ENCODE data around the gene SLC22A14.
"Not testable (repeated sequence)": the region's sequence is repeated elsewhere in the genome, so short reads cannot be mapped to it uniquely, and the experiment has no call there.

SLC22A14 gene

GRCh38 chr3:38314764-38315487 lies 32.8 kb downstream of the SLC22A14 start:
- no peak for DNase-seq

DNA sequence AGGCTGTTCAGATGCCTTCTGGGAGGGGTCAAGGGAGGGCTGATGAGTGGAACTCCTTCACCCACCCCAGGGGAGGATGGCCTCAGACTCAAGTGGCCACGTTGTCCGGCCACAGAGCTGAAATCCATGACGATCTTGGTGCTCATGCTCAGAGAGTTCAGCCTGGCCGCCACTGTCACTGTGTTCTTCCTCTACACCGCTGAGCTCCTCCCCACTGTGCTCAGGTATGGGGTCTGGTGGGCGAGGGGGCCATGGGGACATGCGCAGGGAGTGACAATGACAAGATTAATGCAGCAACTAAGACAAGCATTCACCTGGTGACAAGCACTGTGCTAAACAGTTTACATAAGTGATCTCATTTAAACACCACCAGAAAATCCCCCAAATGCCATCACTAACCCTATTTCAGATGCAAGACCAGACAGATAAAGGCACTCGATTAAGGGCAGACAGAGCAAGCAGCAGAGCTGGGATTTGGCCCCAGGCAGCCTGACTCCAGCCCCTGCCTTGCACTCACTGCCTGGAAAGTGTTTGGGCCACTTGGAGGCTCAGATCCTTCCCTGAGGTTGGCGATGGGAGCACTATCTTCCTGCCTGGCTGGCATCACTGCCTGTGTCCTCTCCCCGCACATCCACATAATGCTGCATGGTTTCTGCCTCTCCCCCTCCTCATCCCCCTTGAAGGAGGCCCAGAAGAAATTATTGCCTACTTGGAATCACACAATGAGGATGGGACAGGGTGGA lies 33.6 kb downstream of the SLC22A14 start:
- no peak for DNase-seq

DNA sequence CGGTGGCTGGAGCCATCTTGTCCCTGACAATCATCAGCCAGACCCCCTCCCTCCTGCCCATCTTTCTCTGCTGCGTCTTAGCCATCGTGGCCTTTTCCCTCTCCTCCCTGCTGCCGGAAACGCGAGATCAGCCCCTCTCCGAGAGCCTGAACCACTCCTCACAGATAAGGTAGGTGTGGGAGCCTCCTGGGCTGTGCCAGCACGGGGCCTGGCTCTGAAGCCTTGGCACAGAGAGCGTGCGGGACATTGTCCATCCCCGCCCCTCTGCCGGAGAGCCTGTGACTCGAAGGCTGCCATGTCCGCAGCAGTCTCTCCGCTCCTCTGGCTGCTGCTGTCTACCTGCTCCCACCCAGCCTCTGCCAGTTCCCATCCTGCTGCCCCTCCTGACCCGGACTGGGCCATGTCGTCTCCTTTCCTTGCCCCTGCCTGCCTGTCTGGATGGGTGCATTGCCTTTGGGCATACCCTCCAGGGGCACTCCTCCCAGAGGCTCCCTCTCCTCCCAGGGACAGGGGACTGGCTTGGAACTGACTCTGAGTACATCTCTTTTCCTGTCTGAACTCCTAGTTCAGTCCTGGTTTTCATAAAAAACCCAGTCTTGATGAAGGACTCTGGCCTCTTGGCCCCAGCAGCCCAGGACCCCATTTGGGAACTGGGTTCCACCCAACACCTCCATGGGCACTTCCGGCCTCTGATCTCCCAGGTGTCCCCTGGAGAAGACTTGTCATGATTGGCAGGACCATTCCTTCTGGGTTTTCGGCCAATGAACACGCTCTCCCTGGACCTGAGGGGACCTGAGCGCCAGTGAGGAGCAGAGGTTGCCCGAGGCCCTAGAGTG lies 34.5 kb downstream of the SLC22A14 start:
- no peak for DNase-seq

DNA sequence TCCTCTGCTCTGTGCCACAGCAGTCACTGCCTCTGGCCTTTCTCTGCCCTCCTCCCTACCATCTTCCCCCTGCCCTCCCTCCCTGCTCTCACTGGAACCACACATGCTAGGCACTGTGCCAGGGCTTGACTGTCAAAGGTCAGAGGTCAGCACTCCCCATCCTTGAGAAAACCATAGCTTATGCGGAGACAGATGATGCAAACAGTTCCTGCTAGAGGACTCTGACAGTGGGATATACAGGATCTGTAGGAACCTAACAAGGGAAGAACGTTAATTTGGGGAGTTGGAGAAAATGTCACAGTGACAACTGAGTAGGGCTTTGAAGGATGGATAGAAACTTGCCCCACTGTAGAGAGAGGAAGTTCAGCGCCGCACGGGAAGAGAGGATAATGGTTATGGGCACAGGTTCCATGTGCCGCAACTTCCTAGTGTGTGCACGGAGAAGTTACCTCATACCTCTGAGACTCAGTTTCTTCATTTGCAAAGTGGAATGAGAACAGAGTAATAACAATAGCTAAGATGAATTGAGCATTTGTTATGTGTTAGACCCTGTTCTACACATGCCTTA lies 35.2 kb downstream of the SLC22A14 start:
- DNase-seq, result no peak

- no peak for DNase-seq
Measured at GRCh38 chr3:38318766-38319671, 36.9 kb downstream of the SLC22A14 start.

GRCh38 chr3:38320638-38321037 lies 38.5 kb downstream of the SLC22A14 start:
- not testable (repeated sequence) for DNase-seq

DNA sequence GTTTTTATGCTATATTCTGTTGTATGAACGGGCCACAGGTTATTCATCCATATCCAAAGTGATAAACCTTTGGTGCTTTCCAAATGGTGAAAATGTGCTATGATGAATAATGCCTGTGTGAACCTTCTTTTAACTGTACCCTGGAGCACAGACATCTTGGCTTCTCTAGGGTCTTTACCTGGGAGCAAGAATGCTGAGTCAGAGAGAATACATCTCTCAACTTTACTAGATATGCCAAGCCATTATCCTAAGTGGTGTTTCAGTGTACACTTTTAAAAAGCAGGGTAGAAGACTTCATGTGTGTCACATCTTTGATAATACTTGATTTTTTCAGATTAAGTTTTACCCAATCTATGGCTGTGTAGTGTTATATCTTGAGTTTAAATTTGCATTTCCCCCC lies 41.0 kb downstream of the SLC22A14 start:
- no peak for DNase-seq

DNA sequence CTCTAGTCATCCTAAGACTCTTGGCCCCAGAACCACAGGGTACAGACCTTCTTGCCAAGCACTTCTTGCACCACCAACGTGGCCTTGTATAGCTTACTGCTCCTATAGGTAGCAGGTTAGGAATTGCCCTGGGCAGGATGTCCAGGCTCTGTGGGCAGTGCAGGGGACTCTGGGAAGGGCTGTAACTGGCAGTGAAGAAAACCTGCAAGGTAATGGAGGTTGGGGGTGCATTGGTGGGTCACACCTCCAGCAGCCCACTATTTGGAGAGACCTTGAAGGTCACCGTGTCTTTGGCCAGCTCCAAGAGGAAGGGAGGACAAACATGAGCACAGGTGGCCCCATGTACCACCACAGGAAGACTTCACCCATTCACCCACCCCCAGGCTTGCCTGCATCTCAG lies 43.2 kb downstream of the SLC22A14 start:
- no peak for DNase-seq

DNA sequence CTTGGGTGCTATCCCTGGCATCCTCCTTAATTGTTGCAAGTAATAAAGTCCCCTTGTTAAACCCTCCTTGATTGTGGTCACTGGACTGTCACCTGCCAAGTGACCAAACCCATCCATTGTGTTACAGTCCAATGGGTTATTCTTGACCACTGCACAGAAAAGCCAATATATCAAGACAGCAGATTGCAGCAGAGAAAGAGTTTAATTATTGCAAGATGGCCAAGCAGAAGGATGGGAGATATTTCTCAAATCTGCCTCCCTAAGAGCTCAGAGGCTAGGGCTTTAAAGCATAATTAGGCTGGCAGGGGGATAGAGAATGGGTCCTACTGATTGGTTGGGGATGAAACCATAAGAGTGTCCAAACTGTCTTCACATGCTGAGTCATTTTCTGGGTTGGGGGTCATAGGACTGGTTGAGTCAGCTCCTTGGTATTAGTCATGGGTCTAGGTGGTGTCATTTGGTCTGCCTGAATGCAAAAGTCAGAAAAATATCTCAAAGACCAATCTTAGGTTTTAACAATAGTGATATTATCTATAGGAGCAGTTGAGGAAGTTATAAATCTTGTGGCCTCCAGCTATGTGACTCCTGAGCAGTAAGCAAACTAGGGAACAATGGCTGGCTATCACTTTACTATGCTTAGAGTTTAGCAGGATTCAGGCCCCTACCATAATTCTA lies 45.4 kb downstream of the SLC22A14 start:
- DNase-seq, result no peak

- no peak for DNase-seq
Measured at GRCh38 chr3:38331257-38332022, 49.3 kb downstream of the SLC22A14 start.

DNA sequence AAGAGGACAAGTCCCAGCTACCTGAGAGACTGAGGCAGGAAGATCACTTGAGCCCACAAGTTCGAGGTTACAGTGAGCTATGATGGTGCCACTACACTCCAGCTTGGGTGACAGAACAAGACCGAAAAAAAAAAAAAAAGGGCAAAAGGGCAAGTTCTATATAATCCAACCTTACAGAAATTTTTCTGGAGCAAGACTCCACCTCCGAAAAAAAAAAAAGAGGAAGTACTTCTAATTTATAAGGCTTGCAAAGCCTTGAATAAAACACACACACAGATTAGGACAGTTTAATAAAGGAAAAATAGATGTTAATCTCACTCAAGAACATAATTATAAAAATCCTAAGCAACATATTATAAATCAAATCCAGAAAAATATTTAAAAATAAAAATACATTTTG lies 50.1 kb downstream of the SLC22A14 start:
- no peak for DNase-seq

DNA sequence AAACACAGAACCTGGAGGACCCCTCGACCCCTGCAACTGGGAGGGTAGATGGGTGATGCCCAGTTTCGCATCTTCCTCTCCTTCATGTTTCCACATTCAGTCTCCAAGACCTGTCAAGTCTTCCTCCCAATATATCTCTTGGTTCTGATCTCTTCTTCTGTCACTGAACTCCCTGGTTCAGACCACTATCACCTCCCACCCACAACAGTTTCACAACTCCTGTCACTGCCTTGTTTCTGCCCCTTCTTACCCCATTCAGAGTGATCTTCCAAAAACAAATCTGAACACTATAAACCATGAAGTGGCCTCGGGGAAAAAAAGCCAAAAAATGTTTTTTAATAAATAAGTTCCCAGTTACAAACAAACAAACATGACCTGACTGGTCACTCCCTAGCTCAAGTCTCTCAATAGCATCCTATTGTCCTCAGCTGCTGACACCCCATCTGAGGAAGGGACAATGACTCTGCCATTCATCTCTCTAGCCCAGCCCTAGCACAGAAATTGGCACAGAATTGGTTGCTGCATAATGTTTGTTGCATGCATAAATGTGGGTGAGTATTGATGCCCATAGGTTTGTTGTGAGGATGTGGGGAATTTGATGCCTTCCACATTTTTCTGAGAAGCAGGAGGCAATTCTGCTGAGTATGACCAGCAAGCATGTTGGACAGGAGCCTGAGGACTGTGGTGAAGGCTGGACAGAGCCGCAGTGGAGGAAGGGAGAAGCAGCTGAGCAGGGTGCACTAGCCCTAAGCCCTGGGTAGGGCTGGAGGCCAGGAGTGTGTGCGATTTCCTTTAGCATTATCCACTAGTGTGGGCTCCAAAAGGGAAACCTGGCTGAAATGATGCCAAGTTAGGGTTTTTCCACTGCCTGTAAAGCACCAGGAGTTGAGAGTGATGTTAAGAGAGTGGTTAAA lies 52.3 kb downstream of the SLC22A14 start:
- no peak for DNase-seq

DNA sequence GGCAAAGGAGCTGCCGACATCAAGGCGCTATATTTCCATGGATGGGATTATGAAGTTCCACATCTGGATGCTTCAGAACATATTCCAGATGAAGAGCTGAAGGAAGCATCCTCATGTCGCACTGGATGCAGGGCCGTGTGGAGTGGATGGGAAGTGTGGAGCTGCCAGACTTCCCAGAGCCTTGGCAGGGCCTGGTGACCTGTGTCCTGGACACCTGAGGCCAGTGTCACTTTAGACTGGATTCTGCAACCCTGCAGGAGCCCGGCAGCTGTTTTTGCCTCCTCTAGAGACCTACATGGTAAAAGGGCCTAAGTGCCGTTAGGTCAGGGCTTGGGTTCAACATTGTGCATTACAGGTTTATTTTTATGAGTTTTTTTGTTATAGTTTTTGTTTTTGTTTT lies 53.2 kb downstream of the SLC22A14 start:
- no peak for DNase-seq

- DNase-seq, result no peak
Measured at GRCh38 chr3:38337703-38338102, 55.6 kb downstream of the SLC22A14 start.

- no peak for DNase-seq
Measured at GRCh38 chr3:38343797-38344594, 61.9 kb downstream of the SLC22A14 start.

DNA sequence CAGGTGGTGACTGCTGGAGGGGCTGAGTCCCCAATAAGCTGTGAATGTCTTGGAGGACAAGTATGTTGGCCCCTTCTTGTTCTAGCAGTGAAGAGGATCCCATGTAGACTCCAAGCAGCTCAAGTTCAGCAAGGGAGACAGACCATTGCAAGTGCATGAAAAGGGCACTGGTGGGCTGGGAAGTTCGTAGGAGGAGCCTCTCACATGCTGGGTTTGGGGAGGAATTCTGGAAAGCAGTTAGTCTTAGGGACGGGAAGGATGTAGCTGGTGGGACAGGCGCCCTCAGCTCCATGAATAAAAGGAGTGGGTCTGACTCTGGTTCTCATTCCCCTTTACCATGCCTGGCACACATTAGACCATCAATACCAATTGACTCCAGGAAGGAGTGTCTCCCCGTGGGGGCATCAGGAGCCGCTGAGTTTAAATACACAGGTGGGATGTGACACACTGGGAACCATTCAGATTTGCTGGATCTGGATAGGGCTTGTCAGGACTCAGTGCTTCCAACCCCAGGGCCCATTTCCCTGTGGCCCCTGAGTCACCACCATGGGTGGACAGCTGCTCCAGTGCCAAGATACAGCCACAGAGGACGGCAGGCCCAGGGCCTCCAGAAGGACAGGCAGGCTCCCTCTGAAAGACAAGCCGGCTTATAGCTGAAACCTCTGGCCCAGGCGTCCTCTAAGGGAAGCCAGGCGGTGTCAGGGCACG lies 63.9 kb downstream of the SLC22A14 start:
- no peak for DNase-seq

- no peak for DNase-seq
Measured at GRCh38 chr3:38346587-38347410, 64.7 kb downstream of the SLC22A14 start, which contains the start of gene XYLB. Gene XYLB, plus strand, starts transcription at chr3:38346785. Its CDS starts 84 bp downstream, at chr3:38346869.
